GM12873 (cell line): ENCODE data around the gene FUT2.

Source experiments
- TF ChIP-seq, protein P1 (sequence below): IDR thresholded peaks from 2 replicates; pipeline ENCODE4 v1.5.1; 2012; ENCODE audit warnings: low read depth, mild to moderate bottlenecking, moderate library complexity, low read length, control low read depth; ENCODE audit not compliant: insufficient read depth; ENCODE audit errors: missing control alignments

FUT2 gene

GRCh38 chr19:48656840-48657474 lies 38.8 kb upstream of the FUT2 start:
- TF ChIP-seq, protein P1, sequence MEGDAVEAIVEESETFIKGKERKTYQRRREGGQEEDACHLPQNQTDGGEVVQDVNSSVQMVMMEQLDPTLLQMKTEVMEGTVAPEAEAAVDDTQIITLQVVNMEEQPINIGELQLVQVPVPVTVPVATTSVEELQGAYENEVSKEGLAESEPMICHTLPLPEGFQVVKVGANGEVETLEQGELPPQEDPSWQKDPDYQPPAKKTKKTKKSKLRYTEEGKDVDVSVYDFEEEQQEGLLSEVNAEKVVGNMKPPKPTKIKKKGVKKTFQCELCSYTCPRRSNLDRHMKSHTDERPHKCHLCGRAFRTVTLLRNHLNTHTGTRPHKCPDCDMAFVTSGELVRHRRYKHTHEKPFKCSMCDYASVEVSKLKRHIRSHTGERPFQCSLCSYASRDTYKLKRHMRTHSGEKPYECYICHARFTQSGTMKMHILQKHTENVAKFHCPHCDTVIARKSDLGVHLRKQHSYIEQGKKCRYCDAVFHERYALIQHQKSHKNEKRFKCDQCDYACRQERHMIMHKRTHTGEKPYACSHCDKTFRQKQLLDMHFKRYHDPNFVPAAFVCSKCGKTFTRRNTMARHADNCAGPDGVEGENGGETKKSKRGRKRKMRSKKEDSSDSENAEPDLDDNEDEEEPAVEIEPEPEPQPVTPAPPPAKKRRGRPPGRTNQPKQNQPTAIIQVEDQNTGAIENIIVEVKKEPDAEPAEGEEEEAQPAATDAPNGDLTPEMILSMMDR, result no peak

DNA sequence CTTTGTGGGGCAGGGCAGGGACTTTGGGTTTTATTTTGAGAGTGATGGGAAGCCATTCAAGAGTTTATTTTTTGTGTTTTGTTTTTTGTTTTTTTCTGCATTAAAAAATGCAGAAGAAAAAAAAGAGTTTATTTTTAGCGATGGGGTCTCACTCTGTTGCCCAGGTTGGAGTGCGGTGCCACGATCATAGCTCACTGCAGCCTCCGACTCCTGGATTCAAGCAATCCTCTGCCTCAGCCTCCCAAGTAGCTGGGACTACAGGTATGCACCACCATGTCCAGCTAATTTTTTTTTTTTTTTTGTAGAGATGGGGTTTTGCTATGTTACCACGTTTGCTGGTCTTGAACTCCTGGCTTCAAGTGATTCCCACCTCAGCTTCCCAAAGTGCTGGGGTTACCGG lies 37.3 kb upstream of the FUT2 start:
- TF ChIP-seq, protein P1, result no peak

GRCh38 chr19:48659768-48660167 lies 36.0 kb upstream of the FUT2 start:
- TF ChIP-seq, protein P1, result no peak

GRCh38 chr19:48660852-48661710 lies 34.7 kb upstream of the FUT2 start:
- TF ChIP-seq, protein P1, result no peak

DNA sequence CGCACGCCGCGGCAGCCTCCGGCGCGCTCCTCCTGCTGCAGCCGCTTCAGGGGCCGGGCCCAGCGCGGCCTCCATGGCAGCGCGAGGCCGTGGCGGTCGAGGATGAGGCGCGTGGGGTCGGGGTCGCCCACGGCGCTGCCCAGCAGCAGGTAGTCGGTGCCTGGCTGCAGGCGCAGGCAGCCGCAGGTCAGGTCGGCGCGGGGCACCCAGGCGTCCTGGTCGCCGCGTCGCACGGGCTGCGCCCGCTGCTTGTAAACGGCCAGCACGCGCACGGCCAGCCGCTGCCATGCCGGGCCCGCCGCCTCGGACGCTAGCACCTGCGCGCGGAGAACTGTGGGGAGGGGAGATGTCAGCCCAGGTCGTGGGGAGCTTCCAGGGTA lies 34.1 kb upstream of the FUT2 start:
- TF ChIP-seq, protein P1, result no peak

DNA sequence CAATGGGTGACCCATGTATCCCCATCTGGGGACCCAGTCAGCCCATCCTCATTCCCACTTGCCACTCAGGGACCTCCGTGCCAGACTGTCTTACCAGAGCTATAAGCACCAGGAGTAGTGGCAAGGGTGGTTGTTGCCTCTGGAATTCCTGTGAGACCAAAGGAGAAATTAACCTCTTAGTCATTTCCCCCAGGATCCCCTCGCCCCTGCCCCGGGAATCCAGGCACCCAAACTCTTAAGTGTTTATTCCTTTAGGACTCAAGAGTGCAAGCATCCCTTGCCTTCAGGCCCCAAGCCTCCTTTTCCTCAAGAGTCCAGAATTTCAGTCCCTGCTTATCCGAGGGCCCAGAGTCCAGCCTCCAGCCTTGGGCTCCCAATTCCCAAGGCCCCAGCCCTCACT lies 32.1 kb upstream of the FUT2 start:
- TF ChIP-seq, protein P1, result no peak

DNA sequence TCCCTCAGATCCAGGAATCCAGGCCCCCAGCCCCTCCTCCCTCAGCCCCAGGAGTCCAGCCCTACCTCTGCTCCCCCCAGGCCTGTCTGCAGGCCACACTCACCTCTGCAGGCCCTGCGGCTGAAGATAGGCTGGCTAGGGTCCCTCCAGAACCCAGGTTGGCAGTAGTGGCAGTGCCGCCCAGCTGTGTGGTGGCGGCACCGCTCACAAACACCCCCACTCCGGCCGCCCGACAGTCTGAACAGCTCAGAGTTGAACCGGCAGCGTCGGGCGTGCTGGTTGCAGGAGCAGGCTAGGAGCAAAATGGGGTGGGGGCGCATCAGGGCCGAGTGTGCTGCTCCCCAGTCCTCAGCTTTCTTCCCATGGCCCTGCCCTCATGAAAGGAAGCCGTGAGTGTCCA lies 31.3 kb upstream of the FUT2 start:
- TF ChIP-seq, protein P1, result no peak
